GM18951 (cell line): Measurements from ENCODE around the gene SVIL.
"Not testable (repeated sequence)": the region's sequence is repeated elsewhere in the genome, so short reads cannot be mapped to it uniquely, and the experiment has no call there.

Experiments used
- POLR2A ChIP-seq: IDR thresholded peaks from 4 replicates; pipeline ENCODE4 v1.6.1; 2011; ENCODE audit warnings: mild to moderate bottlenecking; ENCODE audit not compliant: insufficient read length, insufficient read depth; ENCODE audit errors: extremely low read depth
- in situ Hi-C: fragments of 300-500 bp; cut with MboI; formaldehyde crosslinking; loops from one replicate; pipeline ENCODE4 v1.12.0; 2022; ENCODE audit warnings: low sequenced_read_pairs, mixed read lengths, inconsistent platforms; ENCODE audit not compliant: unreplicated experiment

SVIL gene

DNA sequence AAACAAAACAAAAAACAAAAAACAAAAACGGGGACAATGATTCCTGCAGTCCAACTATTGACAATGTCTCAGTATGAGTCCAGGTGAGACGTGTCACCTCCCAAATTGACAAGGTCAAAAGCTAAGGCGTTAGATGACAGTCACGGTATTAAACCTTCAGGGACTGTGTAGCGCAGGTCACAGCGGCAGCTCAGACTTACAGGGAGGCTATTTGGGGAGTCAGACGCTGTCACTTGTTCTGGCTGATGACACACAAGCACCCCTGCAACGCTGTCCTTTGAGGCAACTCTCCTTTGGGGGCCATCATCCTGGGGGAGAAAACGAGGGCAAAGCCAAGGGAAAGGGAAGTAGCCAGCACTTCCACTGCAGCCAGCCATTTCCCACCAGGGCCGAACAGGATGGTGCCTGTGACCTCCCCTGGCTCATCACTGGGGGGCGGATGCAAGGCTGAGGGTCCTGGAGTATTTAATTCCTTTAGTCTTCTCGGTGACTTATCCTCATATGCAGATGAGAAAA is 55.3 kb downstream of the SVIL start:
- in situ Hi-C loops, result no loop called here

DNA sequence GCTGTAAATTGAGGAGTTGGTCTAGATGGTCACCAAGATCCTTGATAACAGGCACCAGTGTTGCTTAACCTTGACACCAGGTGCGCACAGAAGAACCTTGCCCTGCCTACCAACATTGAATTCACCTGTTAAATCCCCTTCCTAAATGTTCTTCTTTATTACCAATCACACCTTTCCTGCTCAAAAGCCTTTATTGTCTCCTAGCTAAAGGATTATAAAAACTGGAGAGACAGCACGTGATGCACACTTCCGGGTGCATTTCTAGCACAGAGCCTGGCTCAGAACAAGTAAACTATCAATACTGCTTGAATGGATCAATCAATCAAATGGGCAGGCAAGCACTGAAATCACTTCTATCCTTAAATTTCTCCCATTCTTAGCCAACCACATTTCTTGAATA is 56.3 kb downstream of the SVIL start:
- in situ Hi-C loops, result no loop called here
- no peak for TF ChIP-seq POLR2A

More for the DNA sequence above, 55.3 kb downstream of the SVIL start:
- TF ChIP-seq POLR2A, result no peak

DNA sequence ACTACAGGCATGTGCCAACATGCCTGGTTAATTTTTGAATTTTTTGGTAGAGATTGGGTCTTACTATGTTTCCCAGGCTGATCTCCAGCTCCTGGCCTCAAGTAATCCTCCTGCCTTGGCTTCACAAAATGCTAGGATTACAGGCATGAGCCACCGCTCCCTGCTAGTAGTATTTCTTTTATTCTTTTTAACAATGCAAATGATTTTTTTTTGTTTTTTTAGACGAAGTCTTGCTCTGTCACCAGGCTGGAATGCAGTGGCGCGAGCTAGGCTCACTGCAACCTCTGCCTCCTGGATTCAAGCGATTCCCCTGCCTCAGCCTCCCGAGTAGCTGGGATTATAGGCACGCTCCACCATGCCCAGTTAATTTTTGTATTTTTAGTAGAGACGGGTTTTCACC is 58.1 kb downstream of the SVIL start:
- in situ Hi-C loops, result no loop called here
- TF ChIP-seq POLR2A, result no peak

DNA sequence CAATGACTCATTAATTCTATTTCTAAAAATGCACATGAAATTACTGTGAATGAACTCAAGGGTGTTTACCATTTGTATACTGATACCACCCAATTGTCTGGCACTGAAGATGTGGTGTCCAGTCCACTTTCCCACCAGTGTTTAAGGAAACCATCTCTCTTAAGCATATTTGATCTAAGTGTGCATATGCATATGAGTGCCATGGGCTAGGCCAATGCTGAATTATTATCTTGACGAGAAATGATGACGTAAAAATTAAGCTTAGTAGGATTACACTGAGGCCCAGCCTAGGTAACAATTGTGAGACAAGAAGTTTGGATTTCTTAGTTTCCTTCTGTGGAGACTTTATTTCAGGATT is 59.7 kb downstream of the SVIL start:
- in situ Hi-C loops, result no loop called here

DNA sequence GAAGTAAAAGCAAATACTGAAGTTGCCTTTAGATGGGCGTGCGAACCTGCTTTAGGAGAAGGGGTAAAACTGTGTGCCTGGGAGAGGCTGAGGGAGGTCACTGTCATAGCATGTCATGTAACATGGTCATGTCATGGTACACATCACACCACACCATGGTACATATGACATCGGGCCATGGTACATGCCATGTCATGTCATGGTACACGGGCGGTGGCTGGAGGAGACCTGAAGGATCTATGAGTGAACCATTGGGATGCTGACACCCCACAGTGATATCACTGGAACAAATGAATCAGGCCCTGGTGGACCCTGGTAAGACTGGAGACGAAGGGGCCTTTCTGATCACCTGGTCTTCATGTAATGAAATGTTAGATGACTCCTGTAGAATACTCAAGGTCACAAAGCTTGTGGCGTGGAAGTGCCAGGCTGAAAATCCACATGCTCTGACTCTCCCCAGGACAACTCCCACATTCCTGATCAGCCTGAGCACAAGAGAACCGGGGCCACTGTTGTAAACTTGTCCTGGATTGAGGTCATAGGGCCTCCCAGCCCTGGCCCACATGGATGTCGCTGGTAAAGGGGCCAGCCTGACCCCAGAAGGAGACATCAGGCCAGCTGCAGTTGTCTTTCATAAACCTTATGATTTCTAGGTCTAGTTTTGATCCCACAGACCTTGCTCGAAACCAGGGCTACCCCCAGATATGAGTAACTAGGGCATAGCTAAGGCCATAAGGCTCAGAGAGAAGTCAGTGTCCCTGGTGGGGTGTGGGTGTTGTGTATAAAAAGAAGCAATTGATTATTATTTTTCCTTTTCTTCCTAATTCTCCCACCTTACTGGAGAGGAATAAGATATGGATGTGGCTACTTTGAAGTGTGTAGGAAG is 60.3 kb downstream of the SVIL start:
- in situ Hi-C loops, result not testable (repeated sequence)

More for the DNA sequence above, 59.7 kb downstream of the SVIL start:
- TF ChIP-seq POLR2A, result no peak

DNA sequence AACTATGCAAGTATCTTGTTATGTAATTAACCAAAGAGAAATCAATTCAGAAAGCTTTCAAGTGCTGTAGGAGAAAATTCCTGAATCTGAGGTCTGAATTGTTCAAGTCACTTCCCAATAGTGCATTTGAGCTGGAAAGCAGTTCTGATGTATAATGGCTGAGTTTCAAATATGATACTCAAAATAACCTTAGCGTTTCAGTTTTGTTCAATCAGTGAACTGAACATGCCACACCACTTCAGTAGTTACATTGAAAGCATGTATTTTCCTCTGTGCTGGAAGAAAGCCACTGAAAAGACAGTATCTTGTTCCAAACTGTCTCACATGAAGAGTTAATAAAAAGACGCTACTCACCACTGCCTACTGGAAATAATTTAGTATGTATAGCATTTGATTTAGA is 64.5 kb downstream of the SVIL start:
- in situ Hi-C loops, result not testable (repeated sequence)

GRCh38 chr10:29569795-29570194 is 65.0 kb downstream of the SVIL start:
- in situ Hi-C loops, result no loop called here

GRCh38 chr10:29567003-29567402 is 67.8 kb downstream of the SVIL start:
- TF ChIP-seq POLR2A, result no peak
- in situ Hi-C loops, result no loop called here

More at GRCh38 chr10:29569795-29570194, 65.0 kb downstream of the SVIL start:
- no peak for TF ChIP-seq POLR2A

DNA sequence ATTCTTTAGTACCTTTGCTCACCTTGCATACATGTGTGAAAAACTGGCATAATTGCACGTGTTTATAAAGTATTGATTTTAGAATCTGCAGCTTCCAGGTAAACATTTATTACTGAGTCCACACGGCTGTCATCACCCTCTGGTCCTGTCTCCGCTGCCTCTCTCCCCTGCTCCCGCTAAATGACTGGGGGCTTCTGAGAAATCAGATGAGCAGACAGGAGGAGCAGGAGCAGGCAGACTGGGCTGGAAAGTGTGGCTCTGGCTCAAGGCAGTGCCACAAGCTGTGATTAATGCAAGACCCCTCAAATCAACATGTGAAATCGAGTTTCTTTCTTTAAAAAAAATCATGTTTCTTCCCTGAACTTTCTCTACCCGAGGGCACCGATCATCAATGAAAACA is 68.6 kb downstream of the SVIL start:
- in situ Hi-C loops, result not testable (repeated sequence)

GRCh38 chr10:29563420-29564035 is 71.2 kb downstream of the SVIL start:
- no peak for TF ChIP-seq POLR2A
- in situ Hi-C loops, result no loop called here

GRCh38 chr10:29563006-29563405 is 71.8 kb downstream of the SVIL start:
- in situ Hi-C loops, result not testable (repeated sequence)

GRCh38 chr10:29559996-29560395 is 74.8 kb downstream of the SVIL start:
- no peak for TF ChIP-seq POLR2A
- in situ Hi-C loops, result no loop called here

- no peak for TF ChIP-seq POLR2A
- in situ Hi-C loops, result no loop called here
Observed at GRCh38 chr10:29557665-29558064, 77.1 kb downstream of the SVIL start.

DNA sequence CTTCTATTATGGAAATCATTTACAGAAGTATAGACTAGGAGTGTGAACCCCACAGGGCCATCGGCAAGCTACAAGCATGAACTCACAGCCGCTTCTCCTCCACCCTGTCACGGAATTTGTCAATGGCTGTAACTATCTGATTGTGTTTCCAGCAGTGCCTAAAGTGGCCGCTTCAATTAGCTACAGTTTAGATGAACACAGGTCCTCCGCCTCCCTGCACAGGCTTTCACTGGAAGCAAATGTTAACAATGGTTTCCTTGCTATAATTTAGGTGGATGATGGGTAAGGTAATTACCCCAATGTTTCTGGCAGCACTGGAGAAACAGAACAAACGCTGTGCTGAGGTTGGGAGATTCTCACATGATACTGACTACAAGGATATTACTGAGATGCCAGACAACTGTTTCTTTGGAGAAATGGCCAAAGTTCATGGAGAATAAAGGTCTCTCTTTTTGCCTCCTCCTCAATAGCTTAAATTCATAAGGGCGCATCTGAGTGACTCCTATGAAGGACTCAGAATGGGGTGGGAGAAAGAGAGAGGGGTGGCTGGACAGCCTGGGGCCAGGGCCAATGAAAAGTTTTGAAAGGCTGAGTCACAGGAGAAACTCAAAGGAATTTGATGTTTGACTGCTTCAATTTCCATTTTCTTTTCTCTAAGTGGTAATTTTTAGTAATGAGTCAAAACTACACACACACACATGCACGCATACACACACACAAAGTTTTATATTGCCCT is 78.9 kb downstream of the SVIL start:
- in situ Hi-C loops, result no loop called here
- no peak for TF ChIP-seq POLR2A
